Measurements from ENCODE around the gene PGF. TPM values are rescaled to one million over a fixed set of nuclear protein-coding genes. Genes with fewer than 3 reads are reported as not detected.
A peak's percentile ranks its signal among the peaks of the same experiment; 100 is the strongest.

PGF gene
- total RNA-seq, 1 donor from 2014 or later = 3.0 TPM

- ATAC-seq (no peak), DNase-seq (no peak)
- H3K36me3 ChIP-seq = no peaks in the 10 kb centered on the region
- intact Hi-C loops (cut with DNase I) = no loop called here
- H3K27me3 ChIP-seq (ENCODE audit: low read depth) = no peaks in the 10 kb centered on the region
- H3K4me3 ChIP-seq = no peak overlapping the region
- H3K9me3 ChIP-seq = no peaks in the 10 kb centered on the region
- TF ChIP-seq CTCF (IDR thresholded peaks at IDR 0.05) = no peak
- H3K4me1 ChIP-seq = peaks cover 4% of the 10 kb centered on the region
- H3K27ac ChIP-seq = no peak overlapping the region
These were observed 25.0 kb upstream of the PGF start for GRCh38 chr14:74980398-74980730.

- H3K36me3 ChIP-seq = no peaks in the 10 kb centered on the region
- ATAC-seq = peak; percentile 34 to 45
- H3K4me1 ChIP-seq = peaks cover 7% of the 10 kb centered on the region
- H3K27me3 ChIP-seq (ENCODE audit: low read depth) = no peaks in the 10 kb centered on the region
- intact Hi-C loops (cut with DNase I) = no loop called here
- no peaks in the 10 kb centered on the region for H3K9me3 ChIP-seq
- no peak for DNase-seq
- TF ChIP-seq CTCF (IDR thresholded peaks at IDR 0.05) = no peak
- H3K27ac ChIP-seq = no peak overlapping the region
- H3K4me3 ChIP-seq = no peak overlapping the region
These were observed 24.3 kb upstream of the PGF start for GRCh38 chr14:74979442-74980397.

- DNase-seq (no peak), ATAC-seq (no peak)
- H3K27ac ChIP-seq = no peak overlapping the region
- no peaks in the 10 kb centered on the region for H3K27me3 ChIP-seq (ENCODE audit: low read depth)
- no peaks in the 10 kb centered on the region for H3K9me3 ChIP-seq
- no peak for TF ChIP-seq CTCF (IDR thresholded peaks at IDR 0.05)
- H3K4me3 ChIP-seq = no peak overlapping the region
- H3K4me1 ChIP-seq = peaks cover 13% of the 10 kb centered on the region
- no peaks in the 10 kb centered on the region for H3K36me3 ChIP-seq
- intact Hi-C loops (cut with DNase I) = no loop called here
These were observed 23.6 kb upstream of the PGF start for GRCh38 chr14:74979029-74979428.

DNA sequence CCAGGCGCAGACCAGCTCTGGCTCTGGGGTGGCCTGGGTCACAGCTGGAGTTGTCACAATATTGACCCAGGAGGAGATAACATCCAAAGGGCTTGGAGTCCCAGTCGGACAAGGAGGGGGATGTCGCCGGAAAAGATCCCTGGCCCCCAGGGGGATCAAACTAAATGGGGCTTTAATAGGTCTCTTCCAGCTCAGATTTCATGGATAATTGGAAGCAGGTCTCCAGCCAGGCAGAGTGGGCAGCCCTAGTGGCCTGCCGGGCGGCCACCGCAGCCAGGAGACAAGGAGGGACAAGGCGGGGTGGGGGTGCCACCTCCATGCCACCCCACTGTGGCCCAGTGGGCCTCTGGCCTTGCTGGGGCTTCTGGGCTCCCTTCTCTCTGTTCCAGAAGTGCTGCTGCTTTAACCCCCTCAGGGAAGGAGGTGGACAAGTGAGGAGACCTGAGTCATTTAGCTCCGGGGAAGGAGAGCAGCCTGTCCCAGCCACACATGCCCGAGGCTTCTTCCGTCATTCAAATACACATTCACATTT lies 23.1 kb upstream of the PGF start:
- Histone ChIP-seq H3K9me3 (no peaks in the 10 kb centered on the region), H3K27ac (no peak overlapping the region), H3K36me3 (no peaks in the 10 kb centered on the region), H3K27me3 (ENCODE audit: low read depth) (no peaks in the 10 kb centered on the region), H3K4me3 (no peak overlapping the region), H3K4me1 (peaks cover 18% of the 10 kb centered on the region)
- intact Hi-C loops (cut with DNase I) = no loop called here
- no peak for TF ChIP-seq CTCF (IDR thresholded peaks at IDR 0.05)
- no peak for ATAC-seq
- DNase-seq = no peak

DNA sequence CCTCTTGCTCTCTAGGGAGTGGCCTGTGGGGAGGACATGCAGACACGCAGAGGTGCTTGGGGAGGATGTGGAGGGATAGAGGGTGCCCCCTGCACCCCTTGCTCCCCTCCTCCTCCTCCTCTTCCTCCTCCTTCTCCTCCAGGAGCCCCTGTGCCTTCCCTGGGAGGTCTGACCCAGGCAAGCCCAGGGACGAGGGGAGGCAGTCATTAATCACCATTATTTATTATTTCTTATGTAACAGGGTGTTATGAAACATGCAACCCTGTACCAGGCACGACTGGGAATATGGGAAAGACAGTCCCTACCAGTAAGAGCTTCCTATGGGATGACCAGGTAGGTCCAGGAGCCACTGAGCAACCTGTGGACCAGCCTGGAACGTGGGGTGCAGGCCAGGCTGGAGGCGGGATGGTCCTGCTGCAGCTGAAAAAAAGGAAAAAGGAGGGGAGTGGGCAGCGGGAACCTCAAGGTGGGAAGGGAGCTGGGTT lies 22.5 kb upstream of the PGF start:
- no peaks in the 10 kb centered on the region for H3K36me3 ChIP-seq
- DNase-seq (no peak), ATAC-seq (no peak)
- H3K4me3 ChIP-seq = no peak overlapping the region
- H3K4me1 ChIP-seq = peaks cover 20% of the 10 kb centered on the region
- no peak overlapping the region for H3K27ac ChIP-seq
- H3K9me3 ChIP-seq = no peaks in the 10 kb centered on the region
- H3K27me3 ChIP-seq (ENCODE audit: low read depth) = no peaks in the 10 kb centered on the region
- intact Hi-C loops (cut with DNase I) = no loop called here
- TF ChIP-seq CTCF (IDR thresholded peaks at IDR 0.05) = no peak

All from lower lobe of right lung (tissue), 2 donors.